ENCODE measurements around the gene PLAGL2.
A peak's percentile ranks its signal among the peaks of the same experiment; 100 is the strongest.
"Not testable (repeated sequence)": the region's sequence is repeated elsewhere in the genome, so short reads cannot be mapped to it uniquely, and the experiment has no call there.

PLAGL2 gene

GRCh38 chr20:32203356-32204204 lies 4.0 kb downstream of the PLAGL2 start:
- peak; percentile 38 for DNase-seq

GRCh38 chr20:32201977-32202363 lies 5.6 kb downstream of the PLAGL2 start:
- no peak for DNase-seq

- no peak for DNase-seq
Measured at GRCh38 chr20:32201296-32201976, 6.1 kb downstream of the PLAGL2 start.

- DNase-seq: no peak
Measured at GRCh38 chr20:32199006-32199405, 8.5 kb downstream of the PLAGL2 start.

- DNase-seq: not testable (repeated sequence)
Measured at GRCh38 chr20:32197136-32197535, 10.4 kb downstream of the PLAGL2 start.

GRCh38 chr20:32196613-32197012 lies 10.9 kb downstream of the PLAGL2 start:
- not testable (repeated sequence) for DNase-seq

- DNase-seq: no peak
Measured at GRCh38 chr20:32195581-32195980, 12.0 kb downstream of the PLAGL2 start.

GRCh38 chr20:32193996-32194395 lies 13.5 kb downstream of the PLAGL2 start:
- no peak for DNase-seq

GRCh38 chr20:32193336-32193735 lies 14.2 kb downstream of the PLAGL2 start:
- not testable (repeated sequence) for DNase-seq

GRCh38 chr20:32192698-32193097 lies 14.8 kb downstream of the PLAGL2 start:
- DNase-seq: no peak

- no peak for DNase-seq
Measured at GRCh38 chr20:32191873-32192272, 15.7 kb downstream of the PLAGL2 start.

GRCh38 chr20:32191422-32191821 lies 16.1 kb downstream of the PLAGL2 start:
- no peak for DNase-seq

GRCh38 chr20:32190616-32191415 lies 16.7 kb downstream of the PLAGL2 start:
- no peak for DNase-seq

- DNase-seq: peak; percentile 18
Measured at GRCh38 chr20:32189691-32190615, 17.6 kb downstream of the PLAGL2 start.

GRCh38 chr20:32189123-32189410 lies 18.5 kb downstream of the PLAGL2 start:
- no peak for DNase-seq

- DNase-seq: no peak
Measured at GRCh38 chr20:32188376-32189122, 19.0 kb downstream of the PLAGL2 start.

- DNase-seq: no peak
Measured at GRCh38 chr20:32186506-32186905, 21.0 kb downstream of the PLAGL2 start.

- DNase-seq: no peak
Measured at GRCh38 chr20:32184961-32185603, 22.5 kb downstream of the PLAGL2 start.

- DNase-seq: no peak
Measured at GRCh38 chr20:32183947-32184635, 23.5 kb downstream of the PLAGL2 start.

GRCh38 chr20:32181606-32182005 lies 25.9 kb downstream of the PLAGL2 start:
- DNase-seq: no peak

GRCh38 chr20:32179934-32180333 lies 27.6 kb downstream of the PLAGL2 start:
- no peak for DNase-seq

Data from NCI-H774 (cell line).